ENCODE results near the gene EXOC4. TPM values are rescaled to one million over a fixed set of nuclear protein-coding genes. Genes with fewer than 3 reads are reported as not detected.

Gene EXOC4
- total and polyA plus RNA-seq, 9 donors: 26.8 to 80.5 (median 70.7) TPM

DNA sequence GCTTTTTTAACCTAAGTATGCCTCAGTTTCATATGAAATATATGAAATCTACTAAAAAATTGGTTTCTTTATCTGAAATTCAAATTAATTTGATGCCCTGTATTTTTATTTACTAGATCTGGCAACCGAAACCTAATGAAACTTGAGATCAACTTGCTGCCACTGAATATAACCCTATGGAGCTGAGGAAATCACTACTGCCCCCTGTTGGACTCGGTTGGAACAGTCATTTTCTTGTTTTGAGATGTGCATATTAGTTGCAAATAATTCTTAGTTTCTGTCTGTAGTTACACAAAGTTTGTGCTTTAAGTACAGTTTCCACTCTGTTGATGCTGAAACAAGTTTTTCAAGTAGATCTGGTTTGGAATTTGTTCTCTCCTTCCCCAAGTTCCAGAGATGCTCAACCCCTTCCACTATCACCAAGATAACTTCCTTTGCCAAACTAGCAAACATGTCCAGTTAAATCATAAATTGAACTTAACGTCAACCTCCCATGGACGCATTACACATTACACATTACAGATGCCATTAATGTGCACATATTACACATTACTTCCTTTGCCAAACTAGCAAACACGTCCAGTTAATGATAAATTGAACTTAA lies 22.2 kb upstream of the EXOC4 start:
- DNase-seq: no peak
- 31 to 33% (median 32%) methylated on average over 5 of the region's 5 CpGs for WGBS, 3 donors
- intact Hi-C loops (cut with DNase I): no loop called here

DNA sequence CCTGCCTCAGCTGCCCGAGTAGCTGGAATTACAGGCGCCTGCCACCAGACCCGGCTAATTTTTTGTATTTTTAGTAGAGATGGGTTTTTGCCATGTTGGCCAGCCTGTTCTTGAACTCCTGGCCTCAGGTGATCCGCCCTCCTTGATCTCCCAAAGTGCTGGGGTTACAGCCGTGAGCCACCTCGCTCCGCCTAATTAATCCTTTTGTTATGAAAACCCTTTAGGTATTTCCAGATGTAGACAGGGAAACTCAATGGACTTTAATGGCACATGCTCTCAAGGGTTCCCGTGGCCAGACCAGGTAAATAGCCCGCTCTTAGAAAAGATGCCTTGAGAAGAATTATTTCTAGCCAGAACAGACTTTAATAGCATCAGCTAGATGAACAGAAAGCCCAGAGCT lies 19.7 kb upstream of the EXOC4 start:
- DNase-seq: no peak
- H3K4me1 ChIP-seq (ENCODE audit: insufficient read depth): no peaks in the 10 kb centered on the region
- H3K9me3 ChIP-seq: no peaks in the 10 kb centered on the region
- H3K36me3 ChIP-seq: no peaks in the 10 kb centered on the region
- no peaks in the 10 kb centered on the region for H3K27me3 ChIP-seq
- TF ChIP-seq EP300 (IDR thresholded peaks at IDR 0.05) (no peak), POLR2A (IDR thresholded peaks at IDR 0.05) (no peak)
- TF ChIP-seq, protein P1, sequence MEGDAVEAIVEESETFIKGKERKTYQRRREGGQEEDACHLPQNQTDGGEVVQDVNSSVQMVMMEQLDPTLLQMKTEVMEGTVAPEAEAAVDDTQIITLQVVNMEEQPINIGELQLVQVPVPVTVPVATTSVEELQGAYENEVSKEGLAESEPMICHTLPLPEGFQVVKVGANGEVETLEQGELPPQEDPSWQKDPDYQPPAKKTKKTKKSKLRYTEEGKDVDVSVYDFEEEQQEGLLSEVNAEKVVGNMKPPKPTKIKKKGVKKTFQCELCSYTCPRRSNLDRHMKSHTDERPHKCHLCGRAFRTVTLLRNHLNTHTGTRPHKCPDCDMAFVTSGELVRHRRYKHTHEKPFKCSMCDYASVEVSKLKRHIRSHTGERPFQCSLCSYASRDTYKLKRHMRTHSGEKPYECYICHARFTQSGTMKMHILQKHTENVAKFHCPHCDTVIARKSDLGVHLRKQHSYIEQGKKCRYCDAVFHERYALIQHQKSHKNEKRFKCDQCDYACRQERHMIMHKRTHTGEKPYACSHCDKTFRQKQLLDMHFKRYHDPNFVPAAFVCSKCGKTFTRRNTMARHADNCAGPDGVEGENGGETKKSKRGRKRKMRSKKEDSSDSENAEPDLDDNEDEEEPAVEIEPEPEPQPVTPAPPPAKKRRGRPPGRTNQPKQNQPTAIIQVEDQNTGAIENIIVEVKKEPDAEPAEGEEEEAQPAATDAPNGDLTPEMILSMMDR (IDR thresholded peaks at IDR 0.05): no peak
- H3K4me3 ChIP-seq: no peak overlapping the region
- no peak overlapping the region for H3K27ac ChIP-seq
- WGBS, 3 donors: 92 to 97% (median 94%) methylated on average over 9 of the region's 9 CpGs
- intact Hi-C loops (cut with DNase I): no loop called here

More for the DNA sequence above, 22.2 kb upstream of the EXOC4 start:
- TF ChIP-seq POLR2A (IDR thresholded peaks at IDR 0.05): no peak
- TF ChIP-seq EP300 (IDR thresholded peaks at IDR 0.05): no peak
- TF ChIP-seq, protein P1 (IDR thresholded peaks at IDR 0.05): no peak
- Histone ChIP-seq H3K9me3 (no peaks in the 10 kb centered on the region), H3K36me3 (no peaks in the 10 kb centered on the region), H3K27ac (no peak overlapping the region), H3K27me3 (no peaks in the 10 kb centered on the region), H3K4me1 (ENCODE audit: insufficient read depth) (no peaks in the 10 kb centered on the region), H3K4me3 (no peak overlapping the region)

DNA sequence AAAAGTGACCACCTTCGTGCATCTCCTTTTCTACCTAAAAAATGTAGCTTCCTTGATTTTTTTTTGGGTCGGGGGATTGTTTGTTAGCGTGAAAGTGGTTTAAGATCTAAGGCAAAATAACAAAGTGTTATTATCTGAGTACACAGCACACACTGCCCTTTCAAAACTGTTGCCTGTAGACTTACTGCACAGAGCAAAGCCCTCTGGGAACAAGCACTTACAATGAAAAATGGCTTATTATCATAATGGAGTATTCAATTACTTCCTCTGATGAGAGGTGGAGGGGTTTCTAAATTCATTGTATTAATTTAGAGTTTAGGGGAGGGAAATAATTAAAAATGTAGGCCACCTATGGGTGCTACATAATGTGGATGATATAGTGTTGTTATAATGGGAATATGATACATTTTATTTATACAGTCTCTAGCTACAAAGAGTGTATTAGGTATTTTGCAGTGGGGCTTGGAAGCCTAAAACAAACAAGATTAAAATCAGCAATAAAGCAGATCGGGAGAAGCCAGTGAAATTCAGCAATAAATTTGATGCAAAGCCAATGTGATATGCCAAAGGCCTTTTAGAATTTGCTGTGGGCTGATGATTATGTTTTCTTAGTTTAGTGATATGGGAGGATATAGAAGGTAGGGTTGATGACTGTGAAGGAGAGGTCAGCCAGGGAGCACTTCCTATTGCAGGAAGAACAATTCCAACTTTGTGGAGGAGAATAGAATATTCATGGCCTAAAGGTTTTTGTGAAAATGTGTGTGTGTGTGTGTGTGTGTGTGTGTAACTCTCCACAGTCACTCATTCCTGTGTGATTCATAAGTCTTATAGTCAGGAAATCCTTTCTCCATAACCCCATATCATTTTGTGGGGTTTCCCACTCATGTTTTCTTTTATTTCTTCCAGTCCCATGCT lies 17.7 kb upstream of the EXOC4 start:
- H3K4me3 ChIP-seq: no peak overlapping the region
- H3K4me1 ChIP-seq (ENCODE audit: insufficient read depth): no peaks in the 10 kb centered on the region
- H3K9me3 ChIP-seq: no peaks in the 10 kb centered on the region
- 64 to 67% (median 65%) methylated on average over 4 of the region's 4 CpGs for WGBS, 3 donors
- intact Hi-C loops (cut with DNase I): no loop called here
- no peaks in the 10 kb centered on the region for H3K27me3 ChIP-seq
- TF ChIP-seq POLR2A (IDR thresholded peaks at IDR 0.05) (no peak), EP300 (IDR thresholded peaks at IDR 0.05) (no peak)
- TF ChIP-seq, protein P1 (IDR thresholded peaks at IDR 0.05): no peak
- H3K36me3 ChIP-seq: no peaks in the 10 kb centered on the region
- no peak overlapping the region for H3K27ac ChIP-seq
- no peak for DNase-seq

DNA sequence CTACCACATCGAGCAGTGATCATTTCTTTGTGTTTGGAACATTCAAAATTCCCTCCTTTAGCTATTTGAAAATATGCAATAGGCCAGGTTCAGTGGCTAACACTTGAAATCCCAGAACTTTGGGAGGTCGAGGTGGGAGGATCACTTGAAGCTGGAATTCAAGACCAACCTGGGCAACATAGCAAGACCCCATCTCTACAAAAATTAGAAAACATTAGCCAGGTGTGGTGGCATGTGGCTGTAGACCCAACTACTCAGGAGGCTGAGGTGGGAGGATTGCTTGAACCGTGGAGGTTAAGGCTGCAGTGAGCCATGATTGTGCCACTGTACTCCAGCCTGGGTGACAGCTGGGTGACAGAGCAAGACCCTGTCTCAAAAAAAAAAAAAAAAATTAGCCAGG lies 15.3 kb upstream of the EXOC4 start:
- no peak for TF ChIP-seq EP300 (IDR thresholded peaks at IDR 0.05)
- TF ChIP-seq, protein P1 (IDR thresholded peaks at IDR 0.05): no peak
- no peak for TF ChIP-seq POLR2A (IDR thresholded peaks at IDR 0.05)
- intact Hi-C loops (cut with DNase I): no loop called here

More for the DNA sequence above, 15.3 kb upstream of the EXOC4 start:
- Histone ChIP-seq H3K27me3 (no peaks in the 10 kb centered on the region), H3K9me3 (no peaks in the 10 kb centered on the region), H3K36me3 (no peaks in the 10 kb centered on the region), H3K4me3 (no peak overlapping the region), H3K4me1 (ENCODE audit: insufficient read depth) (no peaks in the 10 kb centered on the region), H3K27ac (no peak overlapping the region)
- 85 to 89% (median 87%) methylated on average over 3 of the region's 3 CpGs for WGBS, 3 donors
- no peak for DNase-seq

Data from ovary (tissue), 9 donors.